ENCODE measurements around the gene SLC25A41. TPM values are rescaled to one million over a fixed set of nuclear protein-coding genes. Genes with fewer than 3 reads are reported as not detected.

SLC25A41 gene
- total and polyA plus RNA-seq, 2 of the 13 experiments (the other 11 are each of a cell fraction or from before 2014, with no cell fraction given): 0.33 to 0.95 TPM

DNA sequence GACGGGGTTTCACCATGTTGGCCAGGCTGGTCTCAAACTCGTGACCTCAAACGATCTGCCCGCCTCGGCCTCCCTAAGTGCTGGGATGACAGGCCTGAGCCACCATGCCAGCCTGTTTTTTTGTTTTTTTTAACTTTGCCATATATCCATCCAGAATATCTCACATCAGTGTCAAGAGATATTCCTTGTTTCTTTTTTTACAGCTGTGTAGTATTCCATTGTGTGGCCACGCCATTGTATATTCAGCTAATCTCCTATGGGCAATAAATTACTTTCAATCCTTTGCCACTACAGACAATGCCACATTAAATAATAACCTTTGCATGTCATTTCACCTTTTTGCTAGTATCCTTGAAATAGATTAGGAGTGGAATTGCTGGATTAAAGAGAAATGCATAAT, 24.2 kb downstream of the SLC25A41 start:
- intact Hi-C loops (cut with micrococcal nuclease; ENCODE audit: unreplicated experiment): no loop called here
- TF ChIP-seq NFYC (CRISPR knock-in tag; IDR thresholded peaks at IDR 0.05) (no peak), PHB2 (IDR thresholded peaks at IDR 0.05; ENCODE audit: partially characterized antibody) (no peak), NR2C2 (CRISPR knock-in tag; IDR thresholded peaks at IDR 0.05; ENCODE audit: borderline replicate concordance) (no peak), ETV5 (CRISPR knock-in tag; IDR thresholded peaks at IDR 0.05; ENCODE audit: borderline replicate concordance) (no peak), ZNF841 (CRISPR knock-in tag; IDR thresholded peaks at IDR 0.05; ENCODE audit: borderline replicate concordance) (no peak), ZNF354B (CRISPR knock-in tag; IDR thresholded peaks at IDR 0.05) (no peak), ZNF441 (CRISPR knock-in tag; IDR thresholded peaks at IDR 0.05; ENCODE audit: borderline replicate concordance) (no peak), YEATS4 (CRISPR knock-in tag; IDR thresholded peaks at IDR 0.05; ENCODE audit: borderline replicate concordance) (no peak), DRAP1 (CRISPR knock-in tag; IDR thresholded peaks at IDR 0.05) (no peak), DNMT3B (CRISPR knock-in tag; conservative IDR thresholded peaks at IDR 0.05) (no peak), FOXK2 (IDR thresholded peaks at IDR 0.05) (no peak), ARHGAP35 (CRISPR knock-in tag; IDR thresholded peaks at IDR 0.05; ENCODE audit: borderline replicate concordance) (no peak), GLMP (CRISPR knock-in tag; IDR thresholded peaks at IDR 0.05; ENCODE audit: borderline replicate concordance) (no peak), RBM39 (IDR thresholded peaks at IDR 0.05; ENCODE audit: low read depth, low read length, poor library complexity, severe bottlenecking) (no peak), BATF2 (CRISPR knock-in tag; IDR thresholded peaks at IDR 0.05) (no peak)
- TF ChIP-seq, protein P1, sequence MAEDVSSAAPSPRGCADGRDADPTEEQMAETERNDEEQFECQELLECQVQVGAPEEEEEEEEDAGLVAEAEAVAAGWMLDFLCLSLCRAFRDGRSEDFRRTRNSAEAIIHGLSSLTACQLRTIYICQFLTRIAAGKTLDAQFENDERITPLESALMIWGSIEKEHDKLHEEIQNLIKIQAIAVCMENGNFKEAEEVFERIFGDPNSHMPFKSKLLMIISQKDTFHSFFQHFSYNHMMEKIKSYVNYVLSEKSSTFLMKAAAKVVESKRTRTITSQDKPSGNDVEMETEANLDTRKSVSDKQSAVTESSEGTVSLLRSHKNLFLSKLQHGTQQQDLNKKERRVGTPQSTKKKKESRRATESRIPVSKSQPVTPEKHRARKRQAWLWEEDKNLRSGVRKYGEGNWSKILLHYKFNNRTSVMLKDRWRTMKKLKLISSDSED (CRISPR knock-in tag; IDR thresholded peaks at IDR 0.05): no peak
- TF ChIP-seq, protein P2, sequence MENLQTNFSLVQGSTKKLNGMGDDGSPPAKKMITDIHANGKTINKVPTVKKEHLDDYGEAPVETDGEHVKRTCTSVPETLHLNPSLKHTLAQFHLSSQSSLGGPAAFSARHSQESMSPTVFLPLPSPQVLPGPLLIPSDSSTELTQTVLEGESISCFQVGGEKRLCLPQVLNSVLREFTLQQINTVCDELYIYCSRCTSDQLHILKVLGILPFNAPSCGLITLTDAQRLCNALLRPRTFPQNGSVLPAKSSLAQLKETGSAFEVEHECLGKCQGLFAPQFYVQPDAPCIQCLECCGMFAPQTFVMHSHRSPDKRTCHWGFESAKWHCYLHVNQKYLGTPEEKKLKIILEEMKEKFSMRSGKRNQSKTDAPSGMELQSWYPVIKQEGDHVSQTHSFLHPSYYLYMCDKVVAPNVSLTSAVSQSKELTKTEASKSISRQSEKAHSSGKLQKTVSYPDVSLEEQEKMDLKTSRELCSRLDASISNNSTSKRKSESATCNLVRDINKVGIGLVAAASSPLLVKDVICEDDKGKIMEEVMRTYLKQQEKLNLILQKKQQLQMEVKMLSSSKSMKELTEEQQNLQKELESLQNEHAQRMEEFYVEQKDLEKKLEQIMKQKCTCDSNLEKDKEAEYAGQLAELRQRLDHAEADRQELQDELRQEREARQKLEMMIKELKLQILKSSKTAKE (CRISPR knock-in tag; IDR thresholded peaks at IDR 0.05; ENCODE audit: borderline replicate concordance): no peak
- TF ChIP-seq, protein P3, sequence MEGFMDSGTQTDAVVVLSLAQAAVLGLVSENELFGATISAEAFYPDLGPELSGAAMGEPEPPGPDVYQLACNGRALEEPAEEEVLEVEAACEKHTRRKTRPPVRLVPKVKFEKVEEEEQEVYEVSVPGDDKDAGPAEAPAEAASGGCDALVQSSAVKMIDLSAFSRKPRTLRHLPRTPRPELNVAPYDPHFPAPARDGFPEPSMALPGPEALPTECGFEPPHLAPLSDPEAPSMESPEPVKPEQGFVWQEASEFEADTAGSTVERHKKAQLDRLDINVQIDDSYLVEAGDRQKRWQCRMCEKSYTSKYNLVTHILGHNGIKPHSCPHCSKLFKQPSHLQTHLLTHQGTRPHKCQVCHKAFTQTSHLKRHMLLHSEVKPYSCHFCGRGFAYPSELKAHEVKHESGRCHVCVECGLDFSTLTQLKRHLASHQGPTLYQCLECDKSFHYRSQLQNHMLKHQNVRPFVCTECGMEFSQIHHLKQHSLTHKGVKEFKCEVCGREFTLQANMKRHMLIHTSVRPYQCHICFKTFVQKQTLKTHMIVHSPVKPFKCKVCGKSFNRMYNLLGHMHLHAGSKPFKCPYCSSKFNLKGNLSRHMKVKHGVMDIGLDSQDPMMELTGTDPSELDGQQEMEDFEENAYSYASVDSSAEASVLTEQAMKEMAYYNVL (CRISPR knock-in tag; IDR thresholded peaks at IDR 0.05; ENCODE audit: borderline replicate concordance): no peak

More for the DNA sequence above, 24.2 kb downstream of the SLC25A41 start:
- no peak overlapping the region for H2AFZ ChIP-seq (ENCODE audit: low read length)
- ATAC-seq (no peak), FAIRE-seq (no peak), DNase-seq (ENCODE audit: low spot score) (no peak)
- CTCF ChIA-PET (ENCODE audit: low intra/inter-chr PET ratio, low total read pairs): no interaction called here
- H3K36me3 ChIP-seq (replicated peaks in 1 of 2; ENCODE audit: control insufficient read depth in 1 of 2, insufficient read depth in 2 of 2, low read length in 2 of 2): peaks cover 3 to 6% of the 10 kb centered on the region in 2 experiments; a peak in 4 of 5 replicates
- POLR2A ChIA-PET: interaction anchor here (2.0 kb wide), 1 partner anchor 15 kb away, joined by 5 read pairs; the partner anchor contains the start of gene KHSRP
- no peak overlapping the region for H3K9ac ChIP-seq (ENCODE audit: insufficient read depth, low read depth, low read length)
- BruUV-seq (replicated peaks): no TSS peak
- H3K27ac ChIP-seq (ENCODE audit: extremely low read length, insufficient read depth, low read length): no peak overlapping the region
- no peaks in the 10 kb centered on the region for H3K4me1 ChIP-seq (ENCODE audit: insufficient read depth, low read length)
- WGBS (ENCODE audit: low lambda C conversion rate): 67% methylated on average over 6 of the region's 6 CpGs
- H3K9me3 ChIP-seq (ENCODE audit: low read length): no peaks in the 10 kb centered on the region
- peaks cover 7% of the 10 kb centered on the region; the same call in 1 of the 2 replicates for H4K20me1 ChIP-seq (ENCODE audit: insufficient read depth, low read length)
- no peak overlapping the region for H3K4me3 ChIP-seq (replicated peaks in 1 of 3; ENCODE audit: insufficient read depth in 1 of 3, low read depth in 2 of 3, low read length in 3 of 3)
- no peaks in the 10 kb centered on the region for H3K27me3 ChIP-seq (ENCODE audit: control insufficient read depth in 1 of 2, insufficient read depth in 2 of 2, low read length in 2 of 2)
- in situ Hi-C loops (cut with HindIII; ENCODE audit: extremely low pct_ligation_motif_present, low pct_unique_long_range_greater_than_20kb): no loop called here
- H3K79me2 ChIP-seq (ENCODE audit: insufficient read depth, low read length): no peaks in the 10 kb centered on the region
- H3K4me2 ChIP-seq (ENCODE audit: low read depth, low read length): no peak overlapping the region

Data from HepG2 (cell line).